GM12891 (cell line): ENCODE results near the gene DMGDH.

Experiments
- POLR2A ChIP-seq: IDR thresholded peaks from 2 replicates; pipeline ENCODE4 v1.6.1; 2011; ENCODE audit warnings: low read depth, low read length, control low read depth
- POLR2AphosphoS5 ChIP-seq: IDR thresholded peaks from 2 replicates; pipeline ENCODE4 v1.6.1; 2011; ENCODE audit warnings: low read depth, low read length, control low read depth
- SPI1 ChIP-seq: IDR thresholded peaks from 2 replicates; pipeline ENCODE4 v1.6.1; 2011; ENCODE audit warnings: low read depth, low read length, control low read depth
- TAF1 ChIP-seq: IDR thresholded peaks from 2 replicates; pipeline ENCODE4 v1.6.1; 2011; ENCODE audit warnings: low read depth, low read length, control low read depth

- TF ChIP-seq POLR2A: no peak
- no peak for TF ChIP-seq POLR2AphosphoS5
- TF ChIP-seq TAF1: no peak
- no peak for TF ChIP-seq SPI1
These were observed 47.7 kb downstream of the DMGDH start for GRCh38 chr5:79021753-79022152.
